Neural progenitor cell (in vitro differentiated cells): Measurements from ENCODE around the gene GABBR2. TPM values are rescaled to one million over a fixed set of nuclear protein-coding genes. Genes with fewer than 3 reads are reported as not detected.

ENCODE experiments used
- DNase-seq: peaks from one replicate; pipeline ENCODE4 v3.0.0-alpha.2; 2016; ENCODE audit warnings: low spot score
- H2AFZ ChIP-seq: fragments of 200-600 bp; sonication (generic); replicated peaks from 2 replicates; pipeline ENCODE4 v1.6.1; 2016; ENCODE audit warnings: antibody characterized with exemption
- H3F3A ChIP-seq: fragments of 200-600 bp; sonication (generic); 2 replicates; pipeline ENCODE4 v1.6.1; 2016; ENCODE audit warnings: antibody characterized with exemption, low read depth
- H3K27ac ChIP-seq: fragments of 200-600 bp; sonication (generic); 2 replicates; pipeline ENCODE4 v1.5.1; 2016; ENCODE audit warnings: mild to moderate bottlenecking
- H3K27me3 ChIP-seq: fragments of 200-600 bp; sonication (generic); 2 replicates; pipeline ENCODE4 v1.6.1; 2016; ENCODE audit warnings: mild to moderate bottlenecking, moderate library complexity
- H3K36me3 ChIP-seq: fragments of 200-600 bp; sonication (generic); 2 replicates; pipeline ENCODE4 v1.5.1; 2016
- H3K4me1 ChIP-seq: fragments of 200-600 bp; sonication (generic); 2 replicates; pipeline ENCODE4 v1.6.1; 2016; ENCODE audit warnings: mixed run types
- H3K4me2 ChIP-seq: fragments of 200-600 bp; sonication (generic); 2 replicates; pipeline ENCODE4 v1.6.1; 2016
- H3K4me3 ChIP-seq: fragments of 200-600 bp; sonication (generic); 2 replicates; pipeline ENCODE4 v1.5.1; 2016
- H3K79me2 ChIP-seq: fragments of 200-600 bp; sonication (generic); 2 replicates; pipeline ENCODE4 v1.6.1; 2016; ENCODE audit warnings: low read depth
- H3K9ac ChIP-seq: fragments of 200-600 bp; sonication (generic); 2 replicates; pipeline ENCODE4 v1.6.1; 2016
- H3K9me3 ChIP-seq: fragments of 200-600 bp; sonication (generic); 2 replicates; pipeline ENCODE4 v1.5.1; 2016; ENCODE audit warnings: low read depth
- H4K20me1 ChIP-seq: fragments of 200-600 bp; sonication (generic); 2 replicates; pipeline ENCODE4 v1.6.1; 2016; ENCODE audit warnings: low read depth
- H3K27ac Mint-ChIP-seq: 3 replicates; pipeline ENCODE4 v1.8.0; 2021; ENCODE audit warnings: mixed read lengths
- H3K27me3 Mint-ChIP-seq: 2 replicates; pipeline ENCODE4 v1.8.0; 2022; ENCODE audit warnings: low read depth, mild to moderate bottlenecking, inconsistent platforms, moderate library complexity, mixed read lengths; ENCODE audit not compliant: insufficient read depth
- H3K36me3 Mint-ChIP-seq: 3 replicates; pipeline ENCODE4 v1.8.0; 2021; ENCODE audit warnings: mixed read lengths
- H3K4me1 Mint-ChIP-seq: 3 replicates; pipeline ENCODE4 v1.8.0; 2021; ENCODE audit warnings: mixed read lengths
- H3K4me3 Mint-ChIP-seq: 3 replicates; pipeline ENCODE4 v1.8.0; 2021; ENCODE audit warnings: mild to moderate bottlenecking, moderate library complexity, mixed read lengths
- H3K9me3 Mint-ChIP-seq: 3 replicates; pipeline ENCODE4 v1.8.0; 2020; ENCODE audit warnings: mixed read lengths
- EZH2 ChIP-seq: fragments of 200-600 bp; sonication (generic); IDR thresholded peaks from 2 replicates; pipeline ENCODE4 v1.6.1; 2017; ENCODE audit warnings: antibody characterized with exemption, mild to moderate bottlenecking, moderate library complexity
- EZH2phosphoT487 ChIP-seq: fragments of 200-600 bp; sonication (generic); IDR thresholded peaks from 2 replicates; pipeline ENCODE4 v1.6.1; 2017; ENCODE audit warnings: antibody characterized with exemption
- total RNA-seq: library from RNA; depleted of rRNA; stranded (reverse); fragments of >200 nt; gene quantifications from 2 replicates; pipeline ENCODE4 v1.2.3, GENCODE V29; 2015; ENCODE audit warnings: low replicate concordance
- TF ChIP-seq, protein P1 (sequence below): fragments of 200-600 bp; sonication (generic); IDR thresholded peaks from 2 replicates; pipeline ENCODE4 v1.5.1; 2017; ENCODE audit warnings: antibody characterized with exemption, mild to moderate bottlenecking

The GABBR2 gene
- total RNA-seq, 1 donor from 2014 or later: not detected

DNA sequence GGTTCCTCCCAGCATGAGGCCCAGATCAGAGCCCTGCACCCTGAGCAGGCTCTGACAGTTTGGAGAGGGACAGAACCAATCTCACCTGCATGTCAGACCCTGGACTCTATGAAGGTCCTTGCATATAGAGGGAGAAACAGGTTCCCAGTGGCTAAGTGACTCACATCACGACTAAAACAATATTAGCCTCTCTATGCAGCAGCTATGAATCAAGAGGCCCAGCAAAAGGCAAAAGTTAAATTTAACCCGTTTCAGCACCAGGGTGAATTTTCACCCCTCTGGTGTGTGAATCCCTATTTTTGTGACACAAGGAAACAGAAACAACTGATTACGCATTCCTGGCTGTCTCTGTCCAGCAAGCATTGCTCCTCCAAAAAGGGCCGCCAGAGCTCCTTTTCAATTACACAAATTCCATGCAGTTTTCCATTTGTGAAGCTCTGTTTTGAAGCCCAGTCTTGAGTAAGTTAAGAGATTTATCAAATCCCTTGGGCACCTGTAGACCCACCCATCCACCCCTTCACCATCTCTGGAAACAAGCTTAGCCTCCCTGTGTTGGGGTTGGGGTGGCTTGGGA, 136.6 kb downstream of the GABBR2 start:
- H2AFZ ChIP-seq: no peak overlapping the region
- H3K4me2 ChIP-seq: no peak overlapping the region
- H4K20me1 ChIP-seq: no peaks in the 10 kb centered on the region
- H3K4me3 Mint-ChIP-seq: no peak overlapping the region
- H3K4me3 ChIP-seq: no peak overlapping the region
- H3K9me3 ChIP-seq: no peaks in the 10 kb centered on the region
- H3K9ac ChIP-seq: no peak overlapping the region
- peaks cover 19% of the 10 kb centered on the region for H3K4me1 ChIP-seq
- DNase-seq: peak; percentile 46
- no peaks in the 10 kb centered on the region for H3K79me2 ChIP-seq
- no peaks in the 10 kb centered on the region for H3K27me3 ChIP-seq
- peaks cover 9% of the 10 kb centered on the region for H3K27me3 Mint-ChIP-seq
- H3K9me3 Mint-ChIP-seq: no peaks in the 10 kb centered on the region
- H3K27ac Mint-ChIP-seq: no peak overlapping the region
- H3K4me1 Mint-ChIP-seq: peaks cover 22% of the 10 kb centered on the region
- no peaks in the 10 kb centered on the region for H3F3A ChIP-seq
- TF ChIP-seq, protein P1, sequence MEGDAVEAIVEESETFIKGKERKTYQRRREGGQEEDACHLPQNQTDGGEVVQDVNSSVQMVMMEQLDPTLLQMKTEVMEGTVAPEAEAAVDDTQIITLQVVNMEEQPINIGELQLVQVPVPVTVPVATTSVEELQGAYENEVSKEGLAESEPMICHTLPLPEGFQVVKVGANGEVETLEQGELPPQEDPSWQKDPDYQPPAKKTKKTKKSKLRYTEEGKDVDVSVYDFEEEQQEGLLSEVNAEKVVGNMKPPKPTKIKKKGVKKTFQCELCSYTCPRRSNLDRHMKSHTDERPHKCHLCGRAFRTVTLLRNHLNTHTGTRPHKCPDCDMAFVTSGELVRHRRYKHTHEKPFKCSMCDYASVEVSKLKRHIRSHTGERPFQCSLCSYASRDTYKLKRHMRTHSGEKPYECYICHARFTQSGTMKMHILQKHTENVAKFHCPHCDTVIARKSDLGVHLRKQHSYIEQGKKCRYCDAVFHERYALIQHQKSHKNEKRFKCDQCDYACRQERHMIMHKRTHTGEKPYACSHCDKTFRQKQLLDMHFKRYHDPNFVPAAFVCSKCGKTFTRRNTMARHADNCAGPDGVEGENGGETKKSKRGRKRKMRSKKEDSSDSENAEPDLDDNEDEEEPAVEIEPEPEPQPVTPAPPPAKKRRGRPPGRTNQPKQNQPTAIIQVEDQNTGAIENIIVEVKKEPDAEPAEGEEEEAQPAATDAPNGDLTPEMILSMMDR: no peak
- TF ChIP-seq EZH2phosphoT487: no peak
- TF ChIP-seq EZH2: no peak
- no peaks in the 10 kb centered on the region for H3K36me3 Mint-ChIP-seq
- H3K27ac ChIP-seq: no peak overlapping the region
- no peaks in the 10 kb centered on the region for H3K36me3 ChIP-seq

DNA sequence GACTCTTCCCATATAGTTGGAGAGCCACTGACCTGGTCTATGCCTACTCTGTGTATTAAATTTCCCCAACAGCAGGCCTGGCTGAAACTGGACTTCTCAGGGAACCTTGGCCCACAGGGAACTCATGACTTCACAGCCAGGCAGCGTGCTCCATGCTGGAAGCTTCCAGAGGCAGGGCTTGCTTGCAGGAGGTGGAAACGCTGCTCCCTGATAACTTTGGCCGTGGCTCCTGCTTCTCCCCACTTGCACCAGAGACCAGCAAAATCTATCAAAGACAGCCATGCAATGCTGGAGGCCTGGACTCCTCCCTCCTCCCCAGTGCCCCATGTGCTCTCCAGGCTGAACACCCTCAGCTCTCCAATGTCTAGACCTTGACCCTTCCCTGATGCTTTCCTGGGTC, 137.1 kb downstream of the GABBR2 start:
- Histone ChIP-seq H4K20me1 (no peaks in the 10 kb centered on the region), H3K4me2 (no peak overlapping the region), H3K79me2 (no peaks in the 10 kb centered on the region), H3K9ac (no peak overlapping the region), H3F3A (no peaks in the 10 kb centered on the region), H3K9me3 (no peaks in the 10 kb centered on the region), H3K27me3 (no peaks in the 10 kb centered on the region), H2AFZ (no peak overlapping the region), H3K4me1 (peaks cover 19% of the 10 kb centered on the region), H3K27ac (no peak overlapping the region), H3K4me3 (no peak overlapping the region), H3K36me3 (no peaks in the 10 kb centered on the region)
- H3K27ac Mint-ChIP-seq: no peak overlapping the region
- H3K36me3 Mint-ChIP-seq: no peaks in the 10 kb centered on the region
- H3K4me3 Mint-ChIP-seq: no peak overlapping the region
- no peak for DNase-seq
- peaks cover 6% of the 10 kb centered on the region for H3K27me3 Mint-ChIP-seq
- H3K4me1 Mint-ChIP-seq: peaks cover 22% of the 10 kb centered on the region
- no peaks in the 10 kb centered on the region for H3K9me3 Mint-ChIP-seq
- TF ChIP-seq, protein P1: no peak
- TF ChIP-seq EZH2 (no peak), EZH2phosphoT487 (no peak)

DNA sequence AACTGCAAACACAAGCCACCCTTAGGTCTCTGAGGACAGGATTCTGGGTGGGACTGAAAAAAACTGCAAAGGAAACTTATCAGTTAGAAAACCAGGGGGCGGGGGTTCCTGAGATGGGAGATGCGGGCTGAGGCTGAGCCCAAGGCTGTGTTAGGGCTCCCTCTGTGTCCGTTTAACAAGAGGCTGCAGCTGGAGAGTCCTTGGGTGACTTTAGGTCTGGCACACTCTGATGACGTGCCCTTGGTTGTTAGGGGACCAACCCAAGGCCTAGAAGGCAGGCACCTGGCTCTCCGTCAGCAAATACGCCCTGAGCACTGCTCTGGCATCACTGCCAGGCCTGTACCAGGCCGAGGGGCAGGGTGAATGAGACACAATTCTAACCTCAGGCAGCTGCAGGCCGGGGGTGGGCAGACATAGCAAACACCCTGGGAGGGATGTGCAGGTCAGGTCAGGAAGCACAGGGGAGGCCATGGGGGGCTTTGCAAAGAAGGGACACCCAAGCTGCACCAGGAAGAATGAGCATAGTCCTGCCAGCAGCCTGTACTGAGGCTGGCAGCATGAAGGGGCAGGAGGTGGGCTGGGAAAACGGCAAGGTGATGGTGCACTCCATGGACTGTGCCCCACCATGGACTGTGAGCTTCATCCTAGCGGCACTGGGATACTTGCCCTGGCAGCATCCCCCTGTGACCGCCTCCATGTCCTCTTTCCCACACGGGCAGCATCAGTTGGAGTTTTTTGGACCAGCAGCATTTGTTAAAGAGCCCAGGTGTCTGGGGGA, 137.9 kb downstream of the GABBR2 start:
- H3K4me3 ChIP-seq: no peak overlapping the region
- no peak overlapping the region for H3K27ac Mint-ChIP-seq
- H3K4me2 ChIP-seq: no peak overlapping the region
- no peaks in the 10 kb centered on the region for H3K9me3 ChIP-seq
- no peaks in the 10 kb centered on the region for H3K36me3 ChIP-seq
- H3K27me3 Mint-ChIP-seq: peaks cover 6% of the 10 kb centered on the region
- H2AFZ ChIP-seq: peak overlapping the region; percentile 50
- H3K36me3 Mint-ChIP-seq: no peaks in the 10 kb centered on the region
- peaks cover 22% of the 10 kb centered on the region for H3K4me1 Mint-ChIP-seq
- no peaks in the 10 kb centered on the region for H4K20me1 ChIP-seq
- no peak overlapping the region for H3K27ac ChIP-seq
- no peaks in the 10 kb centered on the region for H3K27me3 ChIP-seq
- no peaks in the 10 kb centered on the region for H3K79me2 ChIP-seq
- no peaks in the 10 kb centered on the region for H3K9me3 Mint-ChIP-seq
- peak; percentile 41 for DNase-seq
- no peaks in the 10 kb centered on the region for H3F3A ChIP-seq
- no peak overlapping the region for H3K9ac ChIP-seq
- peaks cover 19% of the 10 kb centered on the region for H3K4me1 ChIP-seq
- TF ChIP-seq EZH2: no peak
- TF ChIP-seq, protein P1: peak; percentile 8
- no peak overlapping the region for H3K4me3 Mint-ChIP-seq
